PC-9 (cell line): ENCODE results near the gene MMAB. TPM values are rescaled to one million over a fixed set of nuclear protein-coding genes. Genes with fewer than 3 reads are reported as not detected.

Experiments
- BruUV-seq: library from RNA; stranded (reverse); fragments of 400-500 nt; replicated peaks from 2 replicates; lab custom pipeline; 2021; lab: Mats Ljungman, UMichigan
- CTCF ChIA-PET: fragments of 300-600 bp; sonication (Branson Sonifier 250); formaldehyde crosslinking; loops from one replicate; lab custom pipeline; 2022; ENCODE audit warnings: antibody characterized with exemption; lab: Charles Lee
- POLR2A ChIA-PET: fragments of 300-600 bp; sonication (Branson Sonifier 250); formaldehyde crosslinking; loops from one replicate; lab custom pipeline; 2022; ENCODE audit warnings: antibody characterized with exemption; ENCODE audit not compliant: unreplicated experiment; lab: Charles Lee
- DNase-seq, 2 experiments: peaks; one replicate each; pipeline versions ENCODE4 v3.0.0 to v3.0.0-alpha.2; 2015 to 2022; ENCODE audit warnings: mixed read lengths in 1 of 2
- H2AFZ ChIP-seq: fragments of 200-600 bp; sonication (generic); 2 replicates; pipeline ENCODE4 v1.8.1; 2017; ENCODE audit warnings: antibody characterized with exemption
- H3F3A ChIP-seq: fragments of 200-600 bp; sonication (generic); 2 replicates; pipeline ENCODE4 v1.8.1; 2017; ENCODE audit warnings: antibody characterized with exemption, mild to moderate bottlenecking, low read depth; ENCODE audit not compliant: insufficient read depth
- H3K27ac ChIP-seq: fragments of 200-600 bp; sonication (generic); 2 replicates; pipeline ENCODE4 v1.6.1; 2016; ENCODE audit warnings: mixed run types
- H3K27me3 ChIP-seq: fragments of 200-600 bp; sonication (generic); 2 replicates; pipeline ENCODE4 v1.6.1; 2016; ENCODE audit warnings: low read depth, mixed run types; ENCODE audit not compliant: insufficient read depth
- H3K36me3 ChIP-seq: fragments of 200-600 bp; sonication (generic); 2 replicates; pipeline ENCODE4 v1.6.1; 2016; ENCODE audit warnings: low read depth, mixed run types
- H3K4me1 ChIP-seq: fragments of 200-600 bp; sonication (generic); replicated peaks from 2 replicates; pipeline ENCODE4 v1.6.1; 2016; ENCODE audit warnings: mixed run types; ENCODE audit not compliant: insufficient read depth
- H3K4me2 ChIP-seq: fragments of 200-600 bp; sonication (generic); 2 replicates; pipeline ENCODE4 v1.6.1; 2017; ENCODE audit warnings: mixed run types
- H3K4me3 ChIP-seq: fragments of 200-600 bp; sonication (generic); 2 replicates; pipeline ENCODE4 v1.6.1; 2016; ENCODE audit warnings: mixed run types
- H3K79me2 ChIP-seq: fragments of 200-600 bp; sonication (generic); 2 replicates; pipeline ENCODE4 v1.6.1; 2017; ENCODE audit warnings: low read depth, mixed run types
- H3K9me2 ChIP-seq: fragments of 200-600 bp; sonication (generic); 2 replicates; pipeline ENCODE4 v1.8.1; 2017; ENCODE audit warnings: mild to moderate bottlenecking; ENCODE audit not compliant: insufficient read depth
- H3K9me3 ChIP-seq: fragments of 200-600 bp; sonication (generic); 2 replicates; pipeline ENCODE4 v1.8.1; 2016; ENCODE audit warnings: low read depth; ENCODE audit not compliant: insufficient read depth
- H4K20me1 ChIP-seq: fragments of 200-600 bp; sonication (generic); 2 replicates; pipeline ENCODE4 v1.8.1; 2017; ENCODE audit not compliant: insufficient read depth
- EZH2 ChIP-seq: fragments of 200-600 bp; sonication (generic); IDR thresholded peaks from 2 replicates; pipeline ENCODE4 v1.8.0; 2017; ENCODE audit warnings: antibody characterized with exemption, low read depth
- intact Hi-C: fragments of 100-400 bp; cut with micrococcal nuclease; formaldehyde crosslinking; loops from one replicate; pipeline ENCODE4 v1.10.0; 2022; ENCODE audit not compliant: unreplicated experiment
- total RNA-seq: library from RNA; stranded (reverse); gene quantifications from 2 replicates; pipeline ENCODE4 v1.2.3, GENCODE V29; 2021
- TF ChIP-seq, protein P1 (sequence below): fragments of 200-600 bp; sonication (generic); conservative IDR thresholded peaks from 2 replicates; pipeline ENCODE4 v1.6.1; 2017; ENCODE audit warnings: mixed run types, antibody characterized with exemption, mild to moderate bottlenecking, moderate library complexity

MMAB gene
- total RNA-seq, 1 experiment from 2014 or later: 84.3 TPM

GRCh38 chr12:109542876-109543275 is 30.4 kb downstream of the MMAB start:
- H3K4me3 ChIP-seq: no peak overlapping the region
- no peaks in the 10 kb centered on the region for H3K9me3 ChIP-seq
- ChIA-PET POLR2A (no interaction called here), CTCF (no interaction called here)
- H3K79me2 ChIP-seq: no peaks in the 10 kb centered on the region
- no peaks in the 10 kb centered on the region for H3K36me3 ChIP-seq
- TF ChIP-seq, protein P1, sequence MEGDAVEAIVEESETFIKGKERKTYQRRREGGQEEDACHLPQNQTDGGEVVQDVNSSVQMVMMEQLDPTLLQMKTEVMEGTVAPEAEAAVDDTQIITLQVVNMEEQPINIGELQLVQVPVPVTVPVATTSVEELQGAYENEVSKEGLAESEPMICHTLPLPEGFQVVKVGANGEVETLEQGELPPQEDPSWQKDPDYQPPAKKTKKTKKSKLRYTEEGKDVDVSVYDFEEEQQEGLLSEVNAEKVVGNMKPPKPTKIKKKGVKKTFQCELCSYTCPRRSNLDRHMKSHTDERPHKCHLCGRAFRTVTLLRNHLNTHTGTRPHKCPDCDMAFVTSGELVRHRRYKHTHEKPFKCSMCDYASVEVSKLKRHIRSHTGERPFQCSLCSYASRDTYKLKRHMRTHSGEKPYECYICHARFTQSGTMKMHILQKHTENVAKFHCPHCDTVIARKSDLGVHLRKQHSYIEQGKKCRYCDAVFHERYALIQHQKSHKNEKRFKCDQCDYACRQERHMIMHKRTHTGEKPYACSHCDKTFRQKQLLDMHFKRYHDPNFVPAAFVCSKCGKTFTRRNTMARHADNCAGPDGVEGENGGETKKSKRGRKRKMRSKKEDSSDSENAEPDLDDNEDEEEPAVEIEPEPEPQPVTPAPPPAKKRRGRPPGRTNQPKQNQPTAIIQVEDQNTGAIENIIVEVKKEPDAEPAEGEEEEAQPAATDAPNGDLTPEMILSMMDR: no peak
- no peak for TF ChIP-seq EZH2
- no peak overlapping the region for H3K4me2 ChIP-seq
- H3K27ac ChIP-seq: no peak overlapping the region
- intact Hi-C loops: no loop called here
- no peaks in the 10 kb centered on the region for H3K9me2 ChIP-seq
- H2AFZ ChIP-seq: no peak overlapping the region
- no peaks in the 10 kb centered on the region for H3K27me3 ChIP-seq
- no peak for DNase-seq
- H4K20me1 ChIP-seq: no peaks in the 10 kb centered on the region
- peaks cover 16% of the 10 kb centered on the region; the same call in 1 of the 2 replicates for H3F3A ChIP-seq
- no TSS peak for BruUV-seq
- peaks cover 25% of the 10 kb centered on the region for H3K4me1 ChIP-seq

GRCh38 chr12:109542014-109542413 is 31.3 kb downstream of the MMAB start:
- Histone ChIP-seq H3F3A (peaks cover 16% of the 10 kb centered on the region; the same call in 1 of the 2 replicates), H4K20me1 (no peaks in the 10 kb centered on the region), H2AFZ (no peak overlapping the region), H3K9me3 (no peaks in the 10 kb centered on the region), H3K27me3 (no peaks in the 10 kb centered on the region), H3K4me3 (no peak overlapping the region), H3K4me1 (peaks cover 25% of the 10 kb centered on the region), H3K79me2 (no peaks in the 10 kb centered on the region), H3K27ac (no peak overlapping the region), H3K4me2 (0 out of 2 replicates have a peak overlapping the region, but pooled peaks have one; percentile 20), H3K9me2 (no peaks in the 10 kb centered on the region), H3K36me3 (no peaks in the 10 kb centered on the region)
- DNase-seq: peak in 1 of 2 experiments; percentile 55
- POLR2A ChIA-PET: no interaction called here
- intact Hi-C loops: no loop called here
- CTCF ChIA-PET: no interaction called here
- BruUV-seq: no TSS peak
- TF ChIP-seq, protein P1: no peak
- no peak for TF ChIP-seq EZH2

DNA sequence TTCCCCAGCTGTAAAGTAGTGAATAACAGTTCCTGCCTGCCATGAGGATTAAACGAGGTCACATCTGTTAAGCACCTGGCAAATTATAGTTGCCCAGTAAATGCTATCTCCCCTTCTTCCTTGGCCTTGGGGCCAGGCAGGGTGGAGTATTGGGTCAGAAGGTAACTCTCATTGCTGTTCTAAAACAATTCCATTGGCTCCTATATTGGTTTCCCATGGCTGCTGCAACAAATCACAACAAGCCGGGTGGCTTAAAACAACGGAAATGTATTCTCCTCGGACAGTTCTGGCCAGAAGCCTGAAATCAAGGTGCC is 31.9 kb downstream of the MMAB start:
- CTCF ChIA-PET: no interaction called here
- peaks cover 25% of the 10 kb centered on the region for H3K4me1 ChIP-seq
- intact Hi-C loops: no loop called here
- POLR2A ChIA-PET: no interaction called here
- H2AFZ ChIP-seq: no peak overlapping the region
- no peaks in the 10 kb centered on the region for H3K9me3 ChIP-seq
- no peaks in the 10 kb centered on the region for H3K36me3 ChIP-seq
- no peak overlapping the region for H3K4me2 ChIP-seq
- no peaks in the 10 kb centered on the region for H4K20me1 ChIP-seq
- H3K27ac ChIP-seq: no peak overlapping the region
- TF ChIP-seq EZH2: no peak
- TF ChIP-seq, protein P1: no peak
- no peaks in the 10 kb centered on the region for H3K9me2 ChIP-seq
- DNase-seq: no peak
- H3K27me3 ChIP-seq: no peaks in the 10 kb centered on the region
- H3K79me2 ChIP-seq: no peaks in the 10 kb centered on the region
- BruUV-seq: no TSS peak
- H3F3A ChIP-seq: peaks cover 16% of the 10 kb centered on the region; the same call in 1 of the 2 replicates
- H3K4me3 ChIP-seq: no peak overlapping the region
